GM12878 (cell line): ENCODE data around the gene ZNF418. TPM values are rescaled to one million over a fixed set of nuclear protein-coding genes. Genes with fewer than 3 reads are reported as not detected.

Experiments
- ATF7 ChIP-seq: fragments of 450-650 bp; IDR thresholded peaks from 2 replicates; pipeline ENCODE4 v1.6.1; 2016; ENCODE audit warnings: low read depth, mild to moderate bottlenecking
- BHLHE40 ChIP-seq, 2 experiments: fragments of 450-650 bp in 1 of 2; IDR thresholded peaks; 2 replicates each; pipeline ENCODE4 v1.6.1; 2011 to 2017; ENCODE audit warnings: low read depth in 2 of 2, borderline replicate concordance in 1 of 2, improper control_type of control experiment in 1 of 2, low read length in 1 of 2, mild to moderate bottlenecking in 1 of 2
- BMI1 ChIP-seq: fragments of 450-650 bp; IDR thresholded peaks from 2 replicates; pipeline ENCODE4 v1.6.1; 2016; ENCODE audit warnings: mild to moderate bottlenecking, moderate library complexity, borderline replicate concordance
- CHD1 ChIP-seq: IDR thresholded peaks from 2 replicates; pipeline ENCODE4 v1.6.1; 2012; ENCODE audit warnings: low read depth, low read length, improper control_type of control experiment
- CREM ChIP-seq: IDR thresholded peaks from 2 replicates; pipeline ENCODE4 v1.6.1; 2014; ENCODE audit warnings: antibody characterized with exemption, low read depth
- DPF2 ChIP-seq: fragments of 450-650 bp; IDR thresholded peaks from 2 replicates; pipeline ENCODE4 v1.6.1; 2017; ENCODE audit warnings: mild to moderate bottlenecking
- EP300 ChIP-seq, 2 experiments: fragments of 150-350 bp in 1 of 2; IDR thresholded peaks; 2 replicates each; pipeline ENCODE4 v1.6.1; 2011 to 2012; ENCODE audit warnings: low read depth in 2 of 2, low read length in 2 of 2, borderline replicate concordance in 1 of 2, improper control_type of control experiment in 1 of 2, inconsistent platforms in 1 of 2; ENCODE audit not compliant: control insufficient read depth in 1 of 2
- HDGF ChIP-seq: fragments of 450-650 bp; IDR thresholded peaks from 2 replicates; pipeline ENCODE4 v1.6.1; 2016; ENCODE audit warnings: antibody characterized with exemption
- JUND ChIP-seq: IDR thresholded peaks from 2 replicates; pipeline ENCODE4 v1.6.1; 2012; ENCODE audit warnings: low read depth, mild to moderate bottlenecking, low read length, improper control_type of control experiment, moderate library complexity
- MEF2B ChIP-seq: fragments of 450-650 bp; IDR thresholded peaks from 2 replicates; pipeline ENCODE4 v1.6.1; 2018; ENCODE audit warnings: mild to moderate bottlenecking, moderate library complexity; ENCODE audit not compliant: partially characterized antibody, poor library complexity, severe bottlenecking
- MYC ChIP-seq: IDR thresholded peaks from 2 replicates; pipeline ENCODE4 v1.6.1; 2011; ENCODE audit warnings: mild to moderate bottlenecking, low read length, moderate library complexity, inconsistent platforms; ENCODE audit not compliant: insufficient read depth, insufficient replicate concordance, insufficient read length, severe bottlenecking
- NFXL1 ChIP-seq: fragments of 450-650 bp; IDR thresholded peaks from 2 replicates; pipeline ENCODE4 v1.6.1; 2017; ENCODE audit warnings: antibody characterized with exemption, mild to moderate bottlenecking, borderline replicate concordance
- POLR2A ChIP-seq: IDR thresholded peaks from 2 replicates; pipeline ENCODE4 v1.6.1; 2011; ENCODE audit warnings: low read depth, mild to moderate bottlenecking, low read length
- POLR2AphosphoS2 ChIP-seq: IDR thresholded peaks from 2 replicates; pipeline ENCODE4 v1.6.1; 2011; ENCODE audit warnings: low read depth, mild to moderate bottlenecking, low read length, improper control_type of control experiment, moderate library complexity
- RAD51 ChIP-seq: fragments of 450-650 bp; IDR thresholded peaks from 2 replicates; pipeline ENCODE4 v1.6.1; 2016; ENCODE audit warnings: moderate library complexity, mild to moderate bottlenecking, inconsistent platforms
- SRF ChIP-seq, 2 experiments: IDR thresholded peaks; 2 replicates each; pipeline ENCODE4 v1.6.1; 2011; ENCODE audit warnings: low read depth in 2 of 2, low read length in 2 of 2, mild to moderate bottlenecking in 1 of 2, moderate library complexity in 1 of 2
- TARDBP ChIP-seq: IDR thresholded peaks from 2 replicates; pipeline ENCODE4 v1.6.1; 2016; ENCODE audit warnings: borderline replicate concordance
- WRNIP1 ChIP-seq: IDR thresholded peaks from 2 replicates; pipeline ENCODE4 v1.6.1; 2011; ENCODE audit warnings: low read depth, low read length, improper control_type of control experiment, borderline replicate concordance
- ZNF24 ChIP-seq: fragments of 450-650 bp; IDR thresholded peaks from 2 replicates; pipeline ENCODE4 v1.6.1; 2017; ENCODE audit warnings: antibody characterized with exemption, mild to moderate bottlenecking
- polyA plus RNA-seq, 11 experiments: library from polyadenylated mRNA; depleted of rRNA in 4 of 11; unstranded in 6 of 11; stranded (reverse) in 5 of 11; fragments of >200 nt; fragmentation: Nextera tagmentation in 4 of 11; fragmentation: Illumina TruSeq in 1 of 11; extraction: Ambion mirVana in 4 of 11; extraction: Trizol in 1 of 11; gene quantifications; 1 replicate in 1 of 11; 2 replicates in 10 of 11; pipeline versions ENCODE4 v1.2.1 to v1.2.3, GENCODE V29; 2011 to 2016; ENCODE audit warnings: inconsistent platforms in 2 of 11, missing spikeins in 2 of 11, low read depth in 1 of 11
- total RNA-seq, 4 experiments: library from RNA; depleted of rRNA in 3 of 4; stranded (reverse); fragments of >200 nt in 3 of 4; fragmentation: Illumina TruSeq in 1 of 4; extraction: Trizol in 1 of 4; gene quantifications; 2 replicates each; pipeline versions ENCODE4 v1.2.1 to v1.2.3, GENCODE V29; 2013 to 2021
- TF ChIP-seq, protein P1 (sequence below): fragments of 450-650 bp; IDR thresholded peaks from 2 replicates; pipeline ENCODE4 v1.6.1; 2016; ENCODE audit warnings: mild to moderate bottlenecking
- TF ChIP-seq, protein P2 (sequence below): fragments of 450-650 bp; IDR thresholded peaks from 2 replicates; pipeline ENCODE4 v1.6.1; 2017; ENCODE audit warnings: mild to moderate bottlenecking, low read depth, inconsistent platforms; ENCODE audit not compliant: poor library complexity, severe bottlenecking
- TF ChIP-seq, protein P3 (sequence below), 3 experiments: IDR thresholded peaks in 2 of 3; conservative IDR thresholded peaks in 1 of 3; 2 replicates each; pipeline ENCODE4 v1.5.1; 2011; ENCODE audit warnings: low read depth in 3 of 3, low read length in 3 of 3, mild to moderate bottlenecking in 3 of 3, control low read depth in 2 of 3, moderate library complexity in 2 of 3, inconsistent platforms in 1 of 3, mixed read lengths in 1 of 3; ENCODE audit not compliant: control insufficient read depth in 2 of 3, insufficient read depth in 1 of 3; ENCODE audit errors: extremely low read depth in 1 of 3

ZNF418 gene
- total and polyA plus RNA-seq, 10 of the 15 experiments (the other 5 are each of a cell fraction or from before 2014, with no cell fraction given), result 0.20 to 1.3 (median 0.59) TPM; not detected in 1

DNA sequence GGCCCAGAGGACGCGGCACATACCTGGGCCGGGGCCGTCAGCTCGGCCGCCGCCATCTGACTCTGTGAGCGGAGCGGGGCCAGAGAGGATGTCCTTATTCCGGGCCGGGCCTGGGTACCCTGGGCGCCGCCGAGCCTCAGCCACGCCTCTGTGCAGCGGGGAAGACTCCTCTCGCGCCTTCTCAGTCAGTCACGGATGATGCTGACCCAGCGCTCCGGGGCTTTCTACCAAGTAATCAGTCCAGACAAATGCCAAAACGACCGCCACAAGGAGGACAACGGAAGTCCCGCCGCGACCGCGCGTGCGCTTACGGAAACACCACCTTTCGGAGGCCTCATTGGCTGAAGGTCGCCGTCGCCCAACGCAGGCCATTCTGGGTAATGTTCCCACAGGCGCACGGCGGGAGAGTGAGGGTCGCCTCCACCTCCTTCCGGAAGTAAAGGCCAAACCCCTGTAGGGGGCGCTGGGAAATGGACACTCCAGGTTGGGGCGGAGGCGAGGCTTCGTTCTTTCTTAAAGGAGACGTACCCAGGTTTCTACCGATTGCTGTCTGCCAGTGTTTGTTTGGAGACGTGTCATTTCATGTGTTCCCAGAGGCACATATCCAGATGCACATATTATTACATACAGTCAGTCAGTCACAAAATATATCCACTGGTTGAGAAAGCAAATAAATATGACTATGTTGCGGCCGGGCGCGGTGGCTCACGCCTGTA is 12.4 kb upstream of the ZNF418 start, which contains the start of gene ZNF256 (continued):
- TF ChIP-seq MEF2B (no peak), ZNF24 (no peak), EP300 (IDR thresholded peaks at IDR 0.05; ENCODE audit: borderline replicate concordance in 1 of 2, control insufficient read depth in 1 of 2, low read depth in 2 of 2, low read length in 2 of 2) (no peak), BHLHE40 (IDR thresholded peaks at IDR 0.05; ENCODE audit: borderline replicate concordance in 1 of 2, low read depth in 2 of 2, low read length in 1 of 2) (peak; percentile 60 to 65; a peak in 2 of 4 replicates), CHD1 (no peak), MYC (no peak), RAD51 (no peak), DPF2 (no peak), TARDBP (no peak), JUND (no peak), SRF (IDR thresholded peaks at IDR 0.05; ENCODE audit: low read depth in 2 of 2, low read length in 2 of 2) (peak; percentile 47 to 59; a peak in 2 of 4 replicates), BMI1 (no peak), WRNIP1 (no peak), ATF7 (0 out of 2 replicates have a peak, but pooled peaks have one; percentile 21), CREM (peak; percentile 56), POLR2A (peak; percentile 87), HDGF (0 out of 2 replicates have a peak, but pooled peaks have one; percentile 27), NFXL1 (no peak), POLR2AphosphoS2 (no peak)
- TF ChIP-seq, protein P1, sequence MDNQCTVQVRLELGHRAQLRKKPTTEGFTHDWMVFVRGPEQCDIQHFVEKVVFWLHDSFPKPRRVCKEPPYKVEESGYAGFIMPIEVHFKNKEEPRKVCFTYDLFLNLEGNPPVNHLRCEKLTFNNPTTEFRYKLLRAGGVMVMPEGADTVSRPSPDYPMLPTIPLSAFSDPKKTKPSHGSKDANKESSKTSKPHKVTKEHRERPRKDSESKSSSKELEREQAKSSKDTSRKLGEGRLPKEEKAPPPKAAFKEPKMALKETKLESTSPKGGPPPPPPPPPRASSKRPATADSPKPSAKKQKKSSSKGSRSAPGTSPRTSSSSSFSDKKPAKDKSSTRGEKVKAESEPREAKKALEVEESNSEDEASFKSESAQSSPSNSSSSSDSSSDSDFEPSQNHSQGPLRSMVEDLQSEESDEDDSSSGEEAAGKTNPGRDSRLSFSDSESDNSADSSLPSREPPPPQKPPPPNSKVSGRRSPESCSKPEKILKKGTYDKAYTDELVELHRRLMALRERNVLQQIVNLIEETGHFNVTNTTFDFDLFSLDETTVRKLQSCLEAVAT, result peak; percentile 87
- TF ChIP-seq, protein P2, sequence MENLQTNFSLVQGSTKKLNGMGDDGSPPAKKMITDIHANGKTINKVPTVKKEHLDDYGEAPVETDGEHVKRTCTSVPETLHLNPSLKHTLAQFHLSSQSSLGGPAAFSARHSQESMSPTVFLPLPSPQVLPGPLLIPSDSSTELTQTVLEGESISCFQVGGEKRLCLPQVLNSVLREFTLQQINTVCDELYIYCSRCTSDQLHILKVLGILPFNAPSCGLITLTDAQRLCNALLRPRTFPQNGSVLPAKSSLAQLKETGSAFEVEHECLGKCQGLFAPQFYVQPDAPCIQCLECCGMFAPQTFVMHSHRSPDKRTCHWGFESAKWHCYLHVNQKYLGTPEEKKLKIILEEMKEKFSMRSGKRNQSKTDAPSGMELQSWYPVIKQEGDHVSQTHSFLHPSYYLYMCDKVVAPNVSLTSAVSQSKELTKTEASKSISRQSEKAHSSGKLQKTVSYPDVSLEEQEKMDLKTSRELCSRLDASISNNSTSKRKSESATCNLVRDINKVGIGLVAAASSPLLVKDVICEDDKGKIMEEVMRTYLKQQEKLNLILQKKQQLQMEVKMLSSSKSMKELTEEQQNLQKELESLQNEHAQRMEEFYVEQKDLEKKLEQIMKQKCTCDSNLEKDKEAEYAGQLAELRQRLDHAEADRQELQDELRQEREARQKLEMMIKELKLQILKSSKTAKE, result no peak
- TF ChIP-seq, protein P3, sequence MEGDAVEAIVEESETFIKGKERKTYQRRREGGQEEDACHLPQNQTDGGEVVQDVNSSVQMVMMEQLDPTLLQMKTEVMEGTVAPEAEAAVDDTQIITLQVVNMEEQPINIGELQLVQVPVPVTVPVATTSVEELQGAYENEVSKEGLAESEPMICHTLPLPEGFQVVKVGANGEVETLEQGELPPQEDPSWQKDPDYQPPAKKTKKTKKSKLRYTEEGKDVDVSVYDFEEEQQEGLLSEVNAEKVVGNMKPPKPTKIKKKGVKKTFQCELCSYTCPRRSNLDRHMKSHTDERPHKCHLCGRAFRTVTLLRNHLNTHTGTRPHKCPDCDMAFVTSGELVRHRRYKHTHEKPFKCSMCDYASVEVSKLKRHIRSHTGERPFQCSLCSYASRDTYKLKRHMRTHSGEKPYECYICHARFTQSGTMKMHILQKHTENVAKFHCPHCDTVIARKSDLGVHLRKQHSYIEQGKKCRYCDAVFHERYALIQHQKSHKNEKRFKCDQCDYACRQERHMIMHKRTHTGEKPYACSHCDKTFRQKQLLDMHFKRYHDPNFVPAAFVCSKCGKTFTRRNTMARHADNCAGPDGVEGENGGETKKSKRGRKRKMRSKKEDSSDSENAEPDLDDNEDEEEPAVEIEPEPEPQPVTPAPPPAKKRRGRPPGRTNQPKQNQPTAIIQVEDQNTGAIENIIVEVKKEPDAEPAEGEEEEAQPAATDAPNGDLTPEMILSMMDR (IDR thresholded peaks at IDR 0.05 in 2 of 3, conservative IDR thresholded peaks at IDR 0.05 in 1 of 3; ENCODE audit: control insufficient read depth in 2 of 3, extremely low read depth in 1 of 3, insufficient read depth in 1 of 3, low read depth in 3 of 3, low read length in 3 of 3), result peak; percentile 50 to 62 (median 54); a peak in 5 of 6 replicates
